OCI-M2 (cell line): ENCODE data around the gene RIN3.

Source experiments
- DNase-seq: peaks from one replicate; lab custom pipeline; 2025; ENCODE audit not compliant: unreplicated experiment; lab: John Stamatoyannopoulos, UW

The RIN3 gene

DNA sequence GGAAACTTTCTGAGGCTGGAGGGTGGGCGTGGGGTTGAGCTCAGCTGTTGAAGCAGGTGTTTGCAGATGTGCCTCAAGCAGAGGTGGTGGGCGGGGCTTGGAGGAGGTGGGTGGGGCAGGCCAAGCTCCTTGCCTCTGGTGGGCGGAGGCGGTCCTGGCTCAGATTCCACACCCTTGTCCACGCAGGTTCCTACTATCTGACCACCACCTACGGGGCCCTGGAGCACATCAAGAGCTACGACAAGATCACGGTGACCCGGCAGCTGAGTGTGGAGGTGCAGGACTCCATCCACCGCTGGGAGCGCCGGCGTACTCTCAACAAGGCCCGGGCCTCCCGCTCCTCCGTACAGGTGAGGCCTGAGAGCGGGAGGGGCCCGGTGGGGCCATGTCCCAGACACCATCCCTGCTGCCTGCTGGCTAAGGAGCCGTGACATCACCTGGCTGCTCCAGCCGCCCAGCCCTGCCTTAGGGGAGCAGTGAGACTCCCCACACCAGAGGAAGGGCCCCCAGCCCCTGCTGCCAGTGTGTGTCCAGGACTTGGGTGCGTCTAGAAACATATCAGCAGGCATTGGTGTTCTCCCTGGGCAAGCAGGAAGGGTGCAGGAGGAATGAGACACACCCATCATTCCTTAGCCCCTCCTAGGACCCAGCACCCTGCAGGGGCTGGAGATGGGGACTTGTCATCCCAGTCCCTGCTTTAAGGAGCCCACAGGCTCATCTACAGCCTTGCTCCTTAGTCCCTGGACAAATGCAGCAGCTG is 171.4 kb downstream of the RIN3 start:
- no peak for DNase-seq

DNA sequence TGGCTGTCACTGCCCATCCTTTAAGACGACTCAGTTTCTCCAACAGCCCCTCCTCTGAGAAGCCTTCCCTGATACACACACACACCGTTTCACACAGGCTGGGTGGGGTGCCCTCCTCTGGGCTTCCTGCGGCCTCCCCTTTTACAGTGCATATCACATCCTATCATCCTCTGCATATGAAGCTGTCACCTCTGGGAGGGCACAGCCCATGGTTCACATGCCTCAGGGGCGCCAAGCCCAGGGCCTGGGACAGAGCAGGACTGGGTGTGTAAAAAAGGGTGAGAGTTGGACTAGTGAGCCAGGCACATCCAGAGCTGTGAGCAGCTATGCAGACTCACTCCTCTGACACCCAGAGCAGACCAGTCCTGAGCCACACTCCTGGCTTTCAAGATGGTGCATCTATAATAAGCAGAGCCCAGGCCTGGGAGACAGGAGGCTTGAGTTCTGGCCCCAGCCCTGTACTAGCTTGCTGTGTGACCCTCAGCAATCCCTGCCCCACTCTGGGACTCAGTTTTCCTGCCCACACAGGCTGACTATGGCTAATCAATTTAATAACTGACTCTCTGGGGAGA is 172.3 kb downstream of the RIN3 start:
- no peak for DNase-seq

DNA sequence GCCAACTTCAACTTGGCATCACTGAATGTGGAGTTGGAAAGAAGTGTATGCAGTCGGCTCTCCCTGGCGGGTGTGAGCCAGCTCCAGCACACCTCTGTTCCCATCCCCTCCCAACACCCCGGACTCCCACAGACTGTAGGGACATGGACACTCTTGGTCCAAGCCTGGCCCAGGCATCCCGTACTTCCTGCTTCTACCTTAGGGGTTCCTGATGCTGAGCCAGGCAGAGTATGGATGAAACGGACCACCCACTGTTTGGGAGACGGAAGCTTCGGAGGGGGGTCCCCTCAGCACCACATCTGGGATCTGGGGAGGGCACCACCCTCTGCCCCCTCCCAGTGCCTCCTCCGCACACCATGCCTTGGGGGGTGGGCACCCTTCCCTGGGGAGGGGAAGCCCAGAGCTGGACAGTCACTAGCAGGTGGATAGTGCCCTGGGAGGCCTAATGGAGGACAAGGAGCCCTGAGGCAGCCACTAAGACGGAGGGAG is 172.9 kb downstream of the RIN3 start:
- no peak for DNase-seq

DNA sequence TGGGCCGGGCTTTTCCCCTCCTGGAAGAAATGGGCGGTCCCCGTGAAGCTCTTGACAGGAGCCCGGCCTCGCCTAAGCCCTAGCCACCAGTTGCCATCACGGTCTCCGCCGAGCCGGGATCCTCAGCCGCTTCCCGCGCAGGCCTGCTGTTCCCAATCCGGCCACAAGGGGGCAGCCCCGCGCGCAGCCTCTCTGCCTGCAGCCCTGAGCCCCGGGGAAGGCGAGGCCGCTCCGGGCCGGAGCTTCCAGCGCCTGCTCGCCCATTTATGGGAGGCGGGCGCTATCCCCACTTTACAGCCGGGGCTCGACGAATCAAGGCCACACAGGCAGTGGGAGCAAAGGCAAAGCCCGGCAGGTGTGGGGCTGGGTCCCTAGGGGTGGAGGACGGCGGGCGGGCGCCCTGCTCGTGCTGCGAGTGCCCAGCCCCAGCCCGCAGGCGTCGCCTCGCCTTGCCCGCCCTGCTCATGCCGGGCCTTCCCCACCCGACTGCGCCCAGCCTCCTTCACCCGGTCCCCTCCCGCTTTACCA is 173.4 kb downstream of the RIN3 start:
- no peak for DNase-seq

- no peak for DNase-seq
Observed at GRCh38 chr14:92687681-92688433, 174.3 kb downstream of the RIN3 start.

DNA sequence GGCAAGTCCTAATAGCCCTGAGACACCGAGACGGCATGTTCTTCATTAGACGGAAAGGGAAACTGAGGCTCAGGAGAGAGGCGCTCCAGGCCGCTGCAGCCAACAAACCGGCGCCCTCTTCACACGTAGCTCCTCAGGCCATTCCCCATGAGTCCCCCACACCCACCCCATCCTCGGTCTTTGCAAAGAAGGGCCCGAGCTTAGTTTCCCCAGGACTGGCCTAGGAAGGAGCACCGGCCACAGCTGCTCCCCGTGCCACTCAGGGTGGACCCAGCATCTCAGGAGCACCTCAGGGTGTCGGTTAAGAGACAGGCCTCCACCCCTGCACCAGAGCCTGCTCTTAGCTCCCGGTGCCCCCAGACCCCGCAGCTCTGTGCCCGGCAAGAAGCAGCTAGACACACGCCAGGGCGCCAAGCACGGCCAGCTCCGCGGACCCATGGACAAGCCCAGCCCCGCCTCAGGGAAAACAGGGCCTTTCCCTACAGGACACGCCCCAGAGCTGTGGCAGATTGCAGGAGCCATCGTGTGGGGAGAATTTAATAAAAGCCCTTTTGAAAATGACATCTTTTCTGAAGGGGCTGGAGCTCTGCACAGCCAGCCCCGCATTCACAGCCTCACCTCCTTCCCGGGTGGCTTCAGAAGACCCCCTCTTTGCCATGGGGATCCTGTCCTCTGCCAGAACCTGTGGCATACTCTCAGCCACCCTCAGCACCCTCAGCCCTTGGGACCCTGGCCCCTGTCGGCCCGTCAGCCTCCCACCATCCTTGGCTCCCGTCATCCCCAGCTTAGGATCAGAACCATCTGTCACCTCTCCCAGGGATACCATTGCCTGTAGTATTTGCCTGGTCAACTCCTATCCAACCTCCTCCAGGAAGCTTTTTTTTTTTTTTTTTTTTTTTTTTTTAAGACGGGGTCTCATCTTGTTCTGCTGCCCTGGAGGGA is 175.1 kb downstream of the RIN3 start:
- no peak for DNase-seq

DNA sequence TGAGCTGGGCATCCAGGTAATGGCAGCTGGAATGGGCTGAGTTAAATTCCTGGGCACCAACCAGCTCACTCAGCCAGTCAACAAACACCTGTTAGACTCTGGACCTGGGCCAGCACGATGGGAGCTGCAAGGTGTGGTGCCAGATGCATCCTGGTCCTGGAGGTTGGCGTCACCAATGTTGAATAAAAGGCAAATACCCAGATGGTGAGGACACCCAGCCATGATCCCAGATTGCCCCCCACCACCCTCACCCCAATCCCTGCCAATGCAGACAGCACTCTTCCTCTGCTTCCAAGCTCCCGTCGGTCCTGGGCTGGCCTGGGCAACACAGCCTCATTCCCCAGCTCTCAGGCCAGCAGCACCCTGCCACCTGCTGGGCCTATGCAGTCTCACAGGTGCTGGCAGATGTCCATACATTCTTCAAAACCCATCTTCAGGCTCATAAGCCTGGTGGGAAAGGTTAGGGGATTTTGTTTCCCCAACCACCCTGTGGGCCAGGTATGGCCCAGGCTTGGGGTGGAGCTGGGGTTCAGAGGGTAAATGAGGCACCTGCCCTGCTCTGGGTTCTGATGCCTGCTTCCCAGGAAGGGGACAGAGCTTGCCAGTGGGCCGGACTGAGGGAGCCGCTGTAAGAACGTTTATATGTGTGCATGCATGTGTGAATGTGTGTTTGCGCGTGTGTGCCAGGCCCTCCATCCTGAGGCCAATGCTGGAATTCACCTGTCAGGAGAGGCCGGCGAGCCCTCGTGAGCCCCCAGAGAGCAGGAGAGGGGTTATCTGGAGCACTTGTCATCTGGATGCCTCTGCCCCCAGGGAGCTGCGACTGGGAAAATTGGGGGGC is 176.8 kb downstream of the RIN3 start:
- no peak for DNase-seq

- DNase-seq, result no peak
Observed at GRCh38 chr14:92692822-92693226, 179.2 kb downstream of the RIN3 start.

GRCh38 chr14:92693998-92694795 is 180.6 kb downstream of the RIN3 start:
- no peak for DNase-seq

- no peak for DNase-seq
Observed at GRCh38 chr14:92694807-92695206, 181.2 kb downstream of the RIN3 start.

DNA sequence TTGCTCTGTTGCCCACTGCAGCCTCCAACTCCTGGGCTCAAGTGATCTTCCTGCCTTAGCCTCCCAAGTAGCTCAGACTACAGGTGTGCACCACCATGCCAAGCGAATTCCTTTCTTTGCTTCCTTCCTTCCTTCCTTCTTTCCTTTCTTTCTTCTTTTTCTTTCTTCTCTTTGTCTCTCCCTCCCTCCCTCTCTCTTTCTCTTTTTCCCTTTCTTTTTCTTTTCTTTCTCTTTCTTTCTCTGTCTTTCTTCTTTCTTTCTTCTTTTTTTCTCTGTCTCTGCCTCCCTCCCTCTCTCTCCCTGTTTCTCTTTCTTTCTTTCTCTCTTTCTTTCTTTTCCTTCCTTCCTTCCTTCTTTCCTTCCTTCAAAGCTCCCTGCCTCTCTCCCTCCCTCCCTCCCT is 182.0 kb downstream of the RIN3 start:
- no peak for DNase-seq

- DNase-seq, result no peak
Observed at GRCh38 chr14:92696366-92696765, 182.8 kb downstream of the RIN3 start.

DNA sequence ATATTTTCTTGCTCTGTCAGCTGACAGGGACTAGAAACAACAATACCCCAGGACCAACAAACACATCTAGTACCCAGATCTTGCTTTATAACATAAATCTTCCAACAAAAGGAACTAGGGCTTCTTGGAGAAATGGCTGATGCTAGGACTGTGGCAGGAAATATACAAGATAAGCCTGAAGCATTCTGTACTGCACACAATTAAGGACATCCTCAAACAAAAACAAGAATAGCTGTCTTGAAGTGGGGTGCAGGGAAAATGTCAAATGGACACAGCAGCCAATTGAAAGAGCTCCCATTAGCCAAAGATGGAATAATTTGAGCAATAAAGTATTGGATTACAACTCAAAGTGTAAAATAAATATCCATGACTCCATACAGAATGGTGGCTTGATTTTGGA is 184.8 kb downstream of the RIN3 start:
- DNase-seq, result no peak

DNA sequence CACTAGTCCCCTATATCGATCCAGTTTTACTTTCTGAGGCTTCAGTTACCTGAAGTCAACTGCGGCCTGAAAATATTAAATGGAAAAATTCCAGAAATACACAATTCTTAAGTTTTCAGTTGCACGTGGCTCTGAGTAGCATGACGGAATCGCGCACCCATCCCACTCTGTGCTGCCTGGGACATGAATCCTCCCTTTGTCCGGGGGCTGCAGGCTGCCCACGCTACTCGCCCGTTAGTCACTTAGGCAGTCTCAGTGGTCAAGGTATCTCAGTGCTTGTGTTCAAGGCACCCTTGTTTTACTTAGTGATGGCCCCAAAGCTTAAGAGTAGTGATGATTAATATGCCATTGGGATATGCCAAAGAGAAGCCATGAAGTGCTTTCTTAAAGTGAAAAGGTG is 188.2 kb downstream of the RIN3 start:
- DNase-seq, result no peak

DNA sequence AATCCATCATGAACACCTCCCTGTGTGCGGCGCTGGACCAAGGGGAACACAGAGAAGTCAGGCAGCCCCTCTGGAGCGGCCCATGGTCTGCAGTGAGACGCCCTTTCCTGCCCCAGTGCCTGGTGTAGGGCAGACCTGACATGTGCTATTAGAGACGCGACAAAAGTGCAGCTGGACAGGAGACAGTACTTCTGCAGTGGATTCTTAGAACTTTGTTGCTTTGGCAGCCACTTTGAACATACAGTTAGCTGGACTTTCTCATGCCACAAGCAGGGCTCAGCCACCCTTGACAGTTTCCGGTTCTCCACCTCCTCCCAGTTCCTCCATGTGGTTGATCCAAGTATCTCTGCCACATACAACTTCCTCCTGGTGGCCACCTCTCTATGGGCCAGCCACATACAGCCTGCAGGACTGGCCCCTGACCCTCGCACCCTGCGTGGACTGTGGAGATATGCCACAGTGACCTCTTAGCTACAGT is 188.9 kb downstream of the RIN3 start:
- no peak for DNase-seq

- DNase-seq, result no peak
Observed at GRCh38 chr14:92703516-92703915, 189.9 kb downstream of the RIN3 start.

DNA sequence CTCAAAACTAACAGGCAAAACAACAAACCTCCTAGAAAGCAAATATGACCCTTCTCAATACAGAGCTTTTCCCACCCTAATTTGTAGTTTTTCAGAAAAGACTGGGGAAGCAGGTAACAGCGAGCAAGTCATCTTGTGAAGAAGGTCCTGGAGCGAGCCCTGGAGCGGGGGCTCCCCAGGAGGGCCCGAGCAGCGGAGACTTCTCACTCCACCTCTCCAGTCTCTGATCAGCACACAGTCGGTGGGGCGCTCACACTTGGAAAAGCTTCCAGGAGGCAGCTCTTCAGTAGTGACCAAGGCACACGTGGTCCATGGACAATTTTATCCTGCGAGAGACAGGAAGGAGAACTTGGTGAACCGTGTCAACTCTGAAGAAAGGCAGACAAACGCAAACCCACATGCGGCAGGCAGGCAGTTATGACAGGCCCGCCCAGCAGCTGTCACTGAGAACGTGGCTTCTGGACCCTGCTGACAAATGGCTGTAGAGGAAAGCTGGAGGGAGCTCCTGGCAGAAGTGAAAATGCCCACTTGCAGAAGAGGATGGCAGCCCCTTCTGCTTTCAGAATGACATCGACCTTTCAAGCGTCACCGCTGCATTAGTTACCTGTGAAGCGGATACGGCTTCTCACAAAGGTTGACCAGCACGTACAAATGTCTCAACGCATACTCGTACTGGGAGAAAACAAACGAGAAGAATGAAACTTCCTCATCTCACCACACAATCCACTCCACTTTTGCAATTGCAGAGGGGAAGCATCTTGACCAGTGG is 190.6 kb downstream of the RIN3 start:
- DNase-seq, result no peak

DNA sequence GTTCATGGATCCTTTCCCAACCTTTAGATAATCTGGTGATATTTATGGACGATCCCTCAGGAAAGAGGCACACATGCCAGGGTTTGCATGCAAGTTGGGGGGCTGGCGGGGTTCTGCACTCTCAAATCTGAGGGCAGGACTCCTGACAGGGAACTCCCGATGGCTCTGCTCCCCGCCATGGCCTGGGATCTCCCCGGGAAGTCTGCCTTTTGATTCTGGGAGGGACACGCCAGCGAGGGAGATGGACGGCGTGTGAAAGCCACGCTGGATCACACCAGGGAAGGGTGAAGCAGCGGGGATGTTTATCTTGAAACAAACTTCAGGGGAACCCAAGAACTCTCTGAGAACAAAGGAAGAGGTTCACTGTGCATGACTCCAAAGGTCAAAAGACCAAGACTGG is 191.2 kb downstream of the RIN3 start:
- no peak for DNase-seq
